Effector memory CD4-positive, alpha-beta T cell (primary cell): ENCODE measurements around the gene REXO1.
A peak's percentile ranks its signal among the peaks of the same experiment; 100 is the strongest.

ENCODE experiments used
- DNase-seq, 3 donors: peaks; one replicate each; pipeline ENCODE4 v3.0.0-alpha.2; 2020
- H3K27ac ChIP-seq: 2 replicates; pipeline ENCODE4 v1.7.0; 2013; ENCODE audit warnings: mild to moderate bottlenecking, low read length, moderate library complexity; ENCODE audit not compliant: insufficient read depth, poor library complexity, severe bottlenecking
- H3K27me3 ChIP-seq: replicated peaks from 2 replicates; pipeline ENCODE4 v1.7.0; 2013; ENCODE audit warnings: mild to moderate bottlenecking, low read length; ENCODE audit not compliant: insufficient read depth, control insufficient read depth, poor library complexity, severe bottlenecking
- H3K36me3 ChIP-seq: 2 replicates; pipeline ENCODE4 v1.7.0; 2013; ENCODE audit warnings: mild to moderate bottlenecking, low read length, moderate library complexity; ENCODE audit not compliant: control insufficient read depth, insufficient read depth
- H3K4me1 ChIP-seq: 2 replicates; pipeline ENCODE4 v1.7.0; 2013; ENCODE audit warnings: low read length, mild to moderate bottlenecking; ENCODE audit not compliant: control insufficient read depth, insufficient read depth, poor library complexity, severe bottlenecking
- H3K4me3 ChIP-seq: 2 replicates; pipeline ENCODE4 v1.7.0; 2013; ENCODE audit warnings: low read length, low read depth, mild to moderate bottlenecking; ENCODE audit not compliant: insufficient read depth, poor library complexity, severe bottlenecking
- H3K9me3 ChIP-seq: 2 replicates; pipeline ENCODE4 v1.7.0; 2013; ENCODE audit warnings: mild to moderate bottlenecking, low read length, moderate library complexity; ENCODE audit not compliant: control insufficient read depth

REXO1 gene

GRCh38 chr19:1867349-1867724 lies 19.1 kb upstream of the REXO1 start:
- Histone ChIP-seq H3K27ac (no peak overlapping the region), H3K27me3 (no peaks in the 10 kb centered on the region), H3K36me3 (peaks cover 7% of the 10 kb centered on the region), H3K9me3 (no peaks in the 10 kb centered on the region), H3K4me1 (peaks cover 6% of the 10 kb centered on the region), H3K4me3 (no peak overlapping the region)
- DNase-seq = no peak

GRCh38 chr19:1866693-1867348 lies 18.5 kb upstream of the REXO1 start:
- no peaks in the 10 kb centered on the region for H3K27me3 ChIP-seq
- H3K4me3 ChIP-seq = no peak overlapping the region
- DNase-seq = no peak
- H3K27ac ChIP-seq = no peak overlapping the region
- H3K4me1 ChIP-seq = peaks cover 10% of the 10 kb centered on the region
- peaks cover 7% of the 10 kb centered on the region for H3K36me3 ChIP-seq
- no peaks in the 10 kb centered on the region for H3K9me3 ChIP-seq

GRCh38 chr19:1865172-1866010 lies 17.1 kb upstream of the REXO1 start:
- H3K4me3 ChIP-seq = peak overlapping the region; percentile 78
- no peaks in the 10 kb centered on the region for H3K36me3 ChIP-seq
- H3K4me1 ChIP-seq = peaks cover 25% of the 10 kb centered on the region
- H3K9me3 ChIP-seq = no peaks in the 10 kb centered on the region
- H3K27me3 ChIP-seq = no peaks in the 10 kb centered on the region
- H3K27ac ChIP-seq = peak overlapping the region; percentile 69
- no peak for DNase-seq

GRCh38 chr19:1864480-1865171 lies 16.3 kb upstream of the REXO1 start:
- Histone ChIP-seq H3K4me3 (peak overlapping the region; percentile 78), H3K27ac (peak overlapping the region; percentile 69), H3K27me3 (no peaks in the 10 kb centered on the region), H3K36me3 (no peaks in the 10 kb centered on the region), H3K4me1 (peaks cover 32% of the 10 kb centered on the region), H3K9me3 (no peaks in the 10 kb centered on the region)
- DNase-seq = peak in 1 of 3 donors; percentile 40

GRCh38 chr19:1863638-1864479 lies 15.6 kb upstream of the REXO1 start:
- Histone ChIP-seq H3K36me3 (no peaks in the 10 kb centered on the region), H3K4me1 (peaks cover 40% of the 10 kb centered on the region), H3K27ac (peak overlapping the region; percentile 86), H3K27me3 (no peaks in the 10 kb centered on the region), H3K4me3 (peak overlapping the region; percentile 78), H3K9me3 (no peaks in the 10 kb centered on the region)
- peak; percentile 86 to 88 (median 87) for DNase-seq

- no peak for DNase-seq
- Histone ChIP-seq H3K4me1 (peaks cover 42% of the 10 kb centered on the region), H3K9me3 (no peaks in the 10 kb centered on the region), H3K27ac (peak within 1 kb of the TSS; percentile 86), H3K36me3 (no peaks in the 10 kb centered on the region), H3K27me3 (no peaks in the 10 kb centered on the region), H3K4me3 (peak within 1 kb of the TSS; percentile 78)
These were observed 15.0 kb upstream of the REXO1 start, which contains the start of gene KLF16 for GRCh38 chr19:1863328-1863637. Gene KLF16 (minus strand): TSS chr19:1863579. CDS start chr19:1863497, 82 bp downstream.

- no peaks in the 10 kb centered on the region for H3K9me3 ChIP-seq
- H3K36me3 ChIP-seq = no peaks in the 10 kb centered on the region
- H3K4me3 ChIP-seq = peak overlapping the region; percentile 77
- peaks cover 43% of the 10 kb centered on the region for H3K4me1 ChIP-seq
- DNase-seq = peak in 2 of 3 donors; percentile 48 to 59
- H3K27me3 ChIP-seq = no peaks in the 10 kb centered on the region
- peak overlapping the region; percentile 86 for H3K27ac ChIP-seq
These were observed 14.4 kb upstream of the REXO1 start for GRCh38 chr19:1862424-1863327.

- Histone ChIP-seq H3K9me3 (no peaks in the 10 kb centered on the region), H3K27me3 (no peaks in the 10 kb centered on the region), H3K4me3 (peak overlapping the region; percentile 77), H3K4me1 (peaks cover 49% of the 10 kb centered on the region), H3K36me3 (no peaks in the 10 kb centered on the region), H3K27ac (peak overlapping the region; percentile 86)
- no peak for DNase-seq
These were observed 13.8 kb upstream of the REXO1 start for GRCh38 chr19:1862068-1862423.

- H3K27me3 ChIP-seq = no peaks in the 10 kb centered on the region
- H3K4me1 ChIP-seq = peaks cover 50% of the 10 kb centered on the region
- no peaks in the 10 kb centered on the region for H3K36me3 ChIP-seq
- no peak for DNase-seq
- H3K4me3 ChIP-seq = peak overlapping the region; percentile 77
- no peaks in the 10 kb centered on the region for H3K9me3 ChIP-seq
- H3K27ac ChIP-seq = peak overlapping the region; percentile 86
These were observed 13.3 kb upstream of the REXO1 start for GRCh38 chr19:1861599-1862031.
